IPS-11a (cell line): ENCODE results near the gene CARS2.
"Not testable (repeated sequence)": the region's sequence is repeated elsewhere in the genome, so short reads cannot be mapped to it uniquely, and the experiment has no call there.

Experiments used
- H3K4me3 ChIP-seq: one replicate; pipeline ENCODE4 v1.5.1; 2013; ENCODE audit warnings: low read depth, low read length, control low read depth

Gene CARS2

DNA sequence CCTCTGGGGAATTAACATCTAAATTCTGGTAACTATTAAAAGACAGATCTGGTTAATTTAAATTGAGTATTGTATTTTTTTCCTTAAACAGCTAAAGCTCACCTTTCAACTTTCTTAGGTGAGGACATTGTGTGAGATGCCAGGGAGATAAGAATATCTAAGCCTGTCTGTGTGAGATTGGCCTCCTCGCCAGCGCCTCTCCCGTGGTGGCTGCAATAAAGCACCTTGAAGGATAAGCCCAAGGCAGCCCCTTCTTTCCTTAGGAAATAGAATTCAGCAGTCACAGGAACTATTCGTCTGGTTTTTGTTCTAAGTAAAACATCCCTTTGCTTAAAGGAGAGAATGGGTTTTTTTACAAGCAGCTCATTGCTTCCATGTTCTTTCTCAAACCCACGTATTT is 66.0 kb downstream of the CARS2 start:
- H3K4me3 ChIP-seq = no peak overlapping the region

GRCh38 chr13:110638814-110639806 is 66.8 kb downstream of the CARS2 start:
- no peak overlapping the region for H3K4me3 ChIP-seq

- H3K4me3 ChIP-seq = no peak overlapping the region
Observed at GRCh38 chr13:110638257-110638656, 67.7 kb downstream of the CARS2 start.

GRCh38 chr13:110637747-110638146 is 68.2 kb downstream of the CARS2 start:
- no peak overlapping the region for H3K4me3 ChIP-seq

DNA sequence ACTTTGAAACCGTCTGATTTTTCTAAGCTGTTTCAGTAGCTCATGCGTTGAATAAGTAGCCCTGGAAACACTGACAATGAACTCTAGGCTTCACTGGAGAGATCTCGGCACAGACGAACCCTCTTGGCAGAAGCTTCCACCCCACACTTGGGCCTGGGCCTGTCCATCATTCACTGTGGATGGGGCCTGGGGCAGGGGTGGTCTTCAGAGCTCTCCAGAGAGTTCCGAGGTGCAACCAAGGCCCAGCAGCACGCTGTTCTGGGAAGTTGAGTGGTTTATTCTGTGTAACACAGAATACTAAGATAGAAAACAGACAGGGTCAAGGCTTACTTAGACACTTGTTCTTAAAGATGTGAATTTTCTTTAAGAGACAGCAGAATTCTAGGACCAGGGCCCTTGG is 68.6 kb downstream of the CARS2 start:
- H3K4me3 ChIP-seq = no peak overlapping the region

DNA sequence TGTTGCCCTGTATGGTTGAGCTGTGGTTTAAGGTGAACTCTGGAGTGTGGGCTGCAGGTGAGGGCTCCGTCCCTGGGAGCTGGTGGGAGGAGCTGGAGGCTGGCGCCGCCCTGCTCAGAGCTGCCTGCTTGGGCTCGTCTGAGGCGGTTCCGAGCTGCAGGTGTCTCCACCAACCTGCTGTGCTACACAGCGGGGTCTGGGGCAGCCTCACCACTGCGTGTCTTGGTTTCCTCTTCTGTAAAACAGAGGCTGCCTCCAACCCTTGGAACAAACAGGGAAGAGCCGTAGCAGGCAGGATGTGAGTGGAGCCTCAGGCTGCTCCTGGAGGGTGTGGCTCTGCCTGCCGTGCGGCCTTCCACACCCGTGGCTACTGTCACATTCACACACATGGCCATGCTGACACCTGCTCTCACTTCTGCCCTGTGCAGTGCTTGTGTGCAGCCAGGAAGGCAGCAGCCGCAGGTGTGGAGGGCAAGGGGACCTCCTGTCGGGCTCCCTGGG is 69.2 kb downstream of the CARS2 start:
- no peak overlapping the region for H3K4me3 ChIP-seq

DNA sequence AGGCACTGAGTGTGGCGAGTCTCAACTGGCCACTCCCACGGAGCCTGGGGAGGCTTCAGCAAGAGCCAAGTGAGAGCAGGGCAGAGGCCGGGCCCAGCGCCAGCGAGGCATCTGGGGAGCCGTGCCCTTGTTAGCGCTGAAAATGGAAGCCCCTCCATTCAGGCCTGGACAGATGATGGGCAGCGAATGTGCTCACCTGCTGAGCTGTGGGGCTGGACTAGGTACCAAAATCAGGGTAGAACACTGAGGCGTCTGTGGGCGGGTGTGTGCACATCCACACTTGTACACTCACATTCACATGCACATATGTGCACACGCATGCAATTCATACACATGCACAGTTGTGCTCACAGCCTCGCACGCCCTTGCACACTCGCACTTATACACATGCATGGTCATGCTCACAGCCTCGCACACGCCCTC is 69.9 kb downstream of the CARS2 start:
- no peak overlapping the region for H3K4me3 ChIP-seq

DNA sequence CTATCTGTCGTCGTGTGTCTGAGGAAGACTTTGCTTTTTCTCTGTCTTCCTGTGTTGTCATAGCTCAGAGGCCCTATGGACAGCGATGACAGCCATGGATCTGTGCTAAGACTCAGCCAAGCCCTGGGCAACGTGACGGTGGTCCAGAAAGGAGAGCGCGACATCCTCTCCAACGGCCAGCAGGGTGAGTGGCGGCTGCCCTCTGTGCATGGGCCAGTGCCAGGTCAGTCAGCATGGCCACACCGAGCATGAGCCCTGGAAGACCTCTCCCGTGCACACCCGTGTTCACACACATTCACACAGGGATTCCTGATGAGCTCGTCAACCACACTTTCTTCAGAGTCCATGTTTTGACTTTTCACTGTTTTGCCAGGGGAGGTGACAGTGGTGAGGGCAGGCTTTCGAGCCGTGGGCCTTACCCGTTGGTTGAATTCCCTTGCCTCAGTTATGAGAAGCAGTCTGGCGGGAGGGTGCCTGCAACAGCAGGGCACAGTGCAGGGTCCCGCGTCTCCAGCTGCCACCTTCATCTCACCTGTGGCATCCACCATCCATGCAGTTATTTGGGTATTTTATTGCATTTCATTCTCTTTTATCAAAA is 70.4 kb downstream of the CARS2 start:
- H3K4me3 ChIP-seq = no peak overlapping the region

GRCh38 chr13:110634558-110634957 is 71.4 kb downstream of the CARS2 start:
- no peak overlapping the region for H3K4me3 ChIP-seq

GRCh38 chr13:110633776-110634175 is 72.1 kb downstream of the CARS2 start:
- H3K4me3 ChIP-seq = no peak overlapping the region

DNA sequence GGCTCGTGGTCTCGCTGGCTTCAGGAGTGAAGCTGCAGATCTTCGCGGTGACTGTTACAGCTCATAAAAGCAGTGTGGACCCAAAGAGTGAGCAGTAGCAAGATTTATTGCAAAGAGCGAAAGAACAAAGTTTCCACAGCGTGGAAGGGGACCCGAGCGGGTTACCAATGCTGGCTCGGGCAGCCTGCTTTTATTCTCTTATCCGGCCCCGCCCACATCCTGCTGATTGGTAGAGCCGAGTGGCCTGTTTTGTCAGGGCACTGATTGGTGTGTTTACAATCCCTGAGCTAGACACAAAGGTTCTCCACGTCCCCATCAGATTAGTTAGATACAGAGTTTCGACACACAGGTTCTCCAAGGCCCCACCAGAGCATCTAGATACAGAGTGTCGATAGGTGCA is 73.7 kb downstream of the CARS2 start:
- H3K4me3 ChIP-seq = not testable (repeated sequence)

GRCh38 chr13:110630566-110631119 is 75.3 kb downstream of the CARS2 start:
- H3K4me3 ChIP-seq = no peak overlapping the region

DNA sequence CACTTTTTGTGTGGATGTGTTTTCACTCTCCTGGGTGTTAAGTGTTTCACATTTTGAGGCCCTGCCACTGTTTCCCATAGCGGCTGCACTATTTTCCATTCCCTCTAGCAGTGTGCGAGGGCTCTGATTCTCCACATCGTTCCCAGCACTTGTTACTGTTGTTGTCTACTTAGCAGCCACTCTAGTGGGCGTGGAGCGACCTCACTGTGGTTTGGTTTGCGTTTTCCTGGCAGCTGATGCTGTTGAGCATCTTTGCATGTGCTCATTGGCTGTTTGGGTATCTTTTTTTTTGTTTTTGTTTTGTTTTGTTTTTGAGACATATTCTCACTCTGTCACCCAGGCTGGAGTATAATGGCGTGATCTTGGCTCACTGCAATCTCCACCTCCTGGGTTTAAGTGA is 76.2 kb downstream of the CARS2 start:
- H3K4me3 ChIP-seq = no peak overlapping the region

DNA sequence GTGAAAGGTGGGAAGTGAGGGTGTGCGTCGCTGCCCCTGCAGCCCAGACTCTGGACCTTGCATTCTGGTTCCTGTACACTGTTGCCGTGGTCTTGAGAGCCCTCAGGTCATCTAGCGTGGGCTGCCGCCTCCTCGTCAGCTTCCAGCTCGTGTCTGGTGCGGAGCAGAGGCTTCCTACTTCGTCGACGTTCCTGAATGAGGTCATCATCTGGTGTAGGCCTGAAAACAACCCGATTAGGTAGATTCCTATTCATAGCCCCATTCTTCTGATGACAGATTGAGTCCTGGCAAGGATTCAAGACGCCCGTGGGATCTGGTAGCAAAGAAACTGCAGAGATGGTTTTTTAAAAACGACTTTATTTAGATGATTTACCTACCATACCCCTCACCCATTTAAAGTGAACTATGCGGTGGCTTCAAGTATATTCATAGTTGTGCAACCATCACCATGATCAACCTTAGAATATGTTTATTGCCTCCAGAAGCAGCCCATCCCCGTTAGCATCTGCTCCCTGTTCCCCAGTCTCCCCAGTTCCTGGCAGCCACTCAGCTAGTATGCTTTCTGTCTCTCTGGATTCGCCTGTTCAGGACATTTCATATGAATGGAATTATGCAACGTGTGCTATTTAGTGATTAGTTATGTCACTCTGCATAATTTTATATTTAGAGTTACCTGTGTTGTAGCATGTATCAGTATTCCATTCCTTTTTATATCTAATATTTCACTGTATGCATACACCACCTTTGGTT is 76.8 kb downstream of the CARS2 start:
- no peak overlapping the region for H3K4me3 ChIP-seq

- no peak overlapping the region for H3K4me3 ChIP-seq
Observed at GRCh38 chr13:110628477-110628793, 77.5 kb downstream of the CARS2 start.

DNA sequence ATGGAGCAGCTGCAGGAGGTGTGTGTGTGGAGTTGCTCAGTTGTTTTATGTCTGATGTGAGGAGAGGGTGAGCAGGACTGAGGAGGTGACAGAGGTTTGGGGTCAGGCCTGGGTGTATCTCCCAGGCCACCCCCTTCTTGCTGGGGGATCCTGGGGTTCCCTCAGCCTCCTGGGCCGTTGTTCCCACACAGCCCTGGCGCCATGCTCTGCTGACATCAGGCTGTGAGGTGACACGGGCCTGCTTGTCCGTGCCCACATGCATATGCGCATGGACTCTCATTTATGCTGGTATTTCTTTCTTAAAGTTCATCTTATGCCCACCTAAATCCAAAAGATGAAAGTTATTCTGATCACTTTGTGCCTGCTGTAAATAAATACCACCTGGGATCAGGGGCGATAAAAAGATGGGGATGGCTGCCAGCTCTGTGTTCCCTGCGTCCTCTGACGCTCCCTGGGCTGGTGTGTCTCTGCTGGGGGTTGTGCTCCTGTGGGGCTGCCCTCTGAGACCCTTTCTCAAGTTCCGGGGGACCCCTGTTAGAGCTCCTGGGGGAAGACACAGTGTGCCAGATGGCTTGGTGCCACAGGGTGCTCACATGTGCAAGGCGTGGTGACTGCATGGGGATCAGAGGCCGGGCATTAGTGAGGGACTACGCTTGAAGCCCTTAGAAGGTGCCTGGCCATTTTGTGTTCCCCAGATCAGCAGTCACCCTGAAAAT is 78.0 kb downstream of the CARS2 start:
- H3K4me3 ChIP-seq = no peak overlapping the region

DNA sequence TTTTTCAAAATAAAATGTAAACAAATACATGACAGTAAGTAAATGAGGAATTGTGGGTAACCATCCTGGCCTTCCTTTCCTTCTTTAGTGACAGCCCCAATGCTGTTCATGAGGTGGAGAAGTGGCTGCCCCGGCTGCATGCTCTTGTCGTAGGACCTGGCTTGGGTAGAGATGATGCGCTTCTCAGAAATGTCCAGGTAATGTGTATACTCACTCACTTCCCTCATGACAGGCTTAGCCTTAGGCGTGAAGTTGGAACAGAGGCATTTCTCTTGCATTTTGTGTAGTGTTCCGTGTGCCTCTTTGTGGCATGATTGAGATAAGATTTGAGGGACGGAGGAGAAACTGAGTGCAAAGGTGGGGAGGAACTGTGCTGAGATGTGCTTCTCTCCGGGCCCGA is 78.6 kb downstream of the CARS2 start:
- no peak overlapping the region for H3K4me3 ChIP-seq

- H3K4me3 ChIP-seq = no peak overlapping the region
Observed at GRCh38 chr13:110626521-110626920, 79.4 kb downstream of the CARS2 start.

GRCh38 chr13:110625771-110626321 is 80.1 kb downstream of the CARS2 start:
- H3K4me3 ChIP-seq = no peak overlapping the region
